GM12865 (cell line): ENCODE data around the gene NOTCH1.

ENCODE experiments used
- DNase-seq: peaks from one replicate; pipeline ENCODE4 v3.0.0; 2010; ENCODE audit warnings: low read depth
- H3K4me3 ChIP-seq: 2 replicates; pipeline ENCODE4 v1.5.1; 2011; ENCODE audit warnings: mild to moderate bottlenecking, low read depth, low read length, control low read depth
- CTCF ChIP-seq: IDR thresholded peaks from 2 replicates; pipeline ENCODE4 v1.5.1; 2011; ENCODE audit warnings: low read length, control low read depth, low read depth, inconsistent platforms; ENCODE audit not compliant: insufficient read depth; ENCODE audit errors: missing control alignments

NOTCH1 gene

GRCh38 chr9:136547508-136548215 is 1.8 kb upstream of the NOTCH1 start:
- TF ChIP-seq CTCF, result no peak
- no peak overlapping the region for H3K4me3 ChIP-seq
- DNase-seq, result no peak

- no peak for TF ChIP-seq CTCF
- peak; percentile 69 for DNase-seq
- peak overlapping the region; percentile 71 for H3K4me3 ChIP-seq
Measured at GRCh38 chr9:136546697-136547501, 1.1 kb upstream of the NOTCH1 start.

GRCh38 chr9:136545692-136545964 is 220 bp downstream of the NOTCH1 start:
- peak overlapping the region; percentile 89 for H3K4me3 ChIP-seq
- no peak for DNase-seq
- no peak for TF ChIP-seq CTCF

GRCh38 chr9:136544964-136545691 is 720 bp downstream of the NOTCH1 start:
- H3K4me3 ChIP-seq, result peak overlapping the region; percentile 89
- peak; percentile 72 for DNase-seq
- no peak for TF ChIP-seq CTCF

- peak; percentile 53 for DNase-seq
- TF ChIP-seq CTCF, result no peak
- peak overlapping the region; percentile 89 for H3K4me3 ChIP-seq
Measured at GRCh38 chr9:136544548-136544963, 1.3 kb downstream of the NOTCH1 start.

GRCh38 chr9:136543830-136544547 is 1.9 kb downstream of the NOTCH1 start:
- peak overlapping the region; percentile 89 for H3K4me3 ChIP-seq
- TF ChIP-seq CTCF, result no peak
- DNase-seq, result no peak
